IMR-90 (cell line): ENCODE data around the gene NEK2. TPM values are rescaled to one million over a fixed set of nuclear protein-coding genes. Genes with fewer than 3 reads are reported as not detected.

ENCODE experiments used
- ATAC-seq: fragments of 200-7000 bp; cut with Tn5 transposase; 2 replicates; pipeline ENCODE4 v1.9.1; 2020; ENCODE audit warnings: low read depth, mild to moderate bottlenecking, moderate library complexity
- BruUV-seq: library from RNA; stranded (reverse); fragments of 400-500 nt; replicated peaks from 2 replicates; lab custom pipeline; 2021; lab: Mats Ljungman, UMichigan
- CTCF ChIA-PET: fragments of 300-600 bp; formaldehyde crosslinking; extraction: SDS; loops from one replicate; lab custom pipeline; 2021; ENCODE audit warnings: antibody characterized with exemption; lab: Yijun Ruan, JAX
- POLR2A ChIA-PET: fragments of 300-600 bp; sonication (Branson Sonifier 250); formaldehyde crosslinking; loops from one replicate; lab custom pipeline; 2022; ENCODE audit warnings: antibody characterized with exemption; ENCODE audit not compliant: unreplicated experiment; lab: Charles Lee
- DNase-seq: peaks from one replicate; pipeline ENCODE4 v3.0.0; 2013
- H2AFZ ChIP-seq: replicated peaks from 2 replicates; pipeline ENCODE3; 2013; ENCODE audit warnings: low read length, mild to moderate bottlenecking; ENCODE audit not compliant: poor library complexity
- H2AK5ac ChIP-seq: 2 replicates; pipeline ENCODE4 v1.6.1; 2013; ENCODE audit warnings: low read depth, low read length, inconsistent platforms
- H2AK9ac ChIP-seq: replicated peaks from 2 replicates; pipeline ENCODE3; 2013; ENCODE audit warnings: mild to moderate bottlenecking, low read depth, low read length, moderate library complexity; ENCODE audit not compliant: poor library complexity
- H2BK120ac ChIP-seq: 2 replicates; pipeline ENCODE4 v1.6.1; 2013; ENCODE audit warnings: low read depth, low read length, inconsistent platforms
- H2BK15ac ChIP-seq: 3 replicates; pipeline ENCODE4 v1.6.1; 2013; ENCODE audit warnings: low read depth, low read length, inconsistent platforms
- H2BK20ac ChIP-seq: 2 replicates; pipeline ENCODE4 v1.6.1; 2013; ENCODE audit warnings: low read depth, mild to moderate bottlenecking, inconsistent platforms, low read length, moderate library complexity
- H2BK5ac ChIP-seq: 2 replicates; pipeline ENCODE4 v1.6.1; 2013; ENCODE audit warnings: mild to moderate bottlenecking, low read depth, low read length, inconsistent platforms; ENCODE audit not compliant: poor library complexity, severe bottlenecking
- H3K14ac ChIP-seq: replicated peaks from 2 replicates; pipeline ENCODE4 v1.6.1; 2013; ENCODE audit warnings: low read depth, low read length, inconsistent platforms
- H3K18ac ChIP-seq: 2 replicates; pipeline ENCODE4 v1.6.1; 2013; ENCODE audit warnings: low read depth, low read length, control low read depth
- H3K23ac ChIP-seq: 2 replicates; pipeline ENCODE4 v1.6.1; 2013; ENCODE audit warnings: low read depth, low read length, inconsistent platforms
- H3K27ac ChIP-seq: 2 replicates; pipeline ENCODE4 v1.5.1; 2013; ENCODE audit warnings: mild to moderate bottlenecking, control low read depth, low read length; ENCODE audit not compliant: insufficient read depth
- H3K27me3 ChIP-seq: 2 replicates; pipeline ENCODE4 v1.6.1; 2013; ENCODE audit warnings: low read length; ENCODE audit not compliant: control insufficient read depth, insufficient read depth
- H3K36me3 ChIP-seq: 2 replicates; pipeline ENCODE4 v1.6.1; 2013; ENCODE audit warnings: low read length, mixed read lengths; ENCODE audit not compliant: control insufficient read depth, insufficient read depth
- H3K4ac ChIP-seq: 2 replicates; pipeline ENCODE4 v1.6.1; 2013; ENCODE audit warnings: low read depth, low read length, inconsistent platforms
- H3K4me1 ChIP-seq: 2 replicates; pipeline ENCODE4 v1.6.1; 2013; ENCODE audit warnings: low read length, mixed read lengths; ENCODE audit not compliant: control insufficient read depth, insufficient read depth
- H3K4me2 ChIP-seq: 2 replicates; pipeline ENCODE4 v1.6.1; 2013; ENCODE audit warnings: low read depth, mild to moderate bottlenecking, control low read depth, low read length, moderate library complexity
- H3K4me3 ChIP-seq: 2 replicates; pipeline ENCODE4 v1.5.1; 2013; ENCODE audit warnings: low read depth, mild to moderate bottlenecking, control low read depth, low read length, moderate library complexity; ENCODE audit not compliant: insufficient read depth
- H3K56ac ChIP-seq: 2 replicates; pipeline ENCODE4 v1.6.1; 2013; ENCODE audit warnings: low read length, inconsistent platforms; ENCODE audit not compliant: insufficient read depth; ENCODE audit errors: extremely low read depth
- H3K79me1 ChIP-seq, 2 experiments: 2 replicates each; pipeline ENCODE4 v1.6.1; 2013; ENCODE audit warnings: low read length in 2 of 2, inconsistent platforms in 1 of 2, low read depth in 1 of 2
- H3K9ac ChIP-seq: 2 replicates; pipeline ENCODE4 v1.6.1; 2013; ENCODE audit warnings: low read depth, low read length, control low read depth
- H3K9me1 ChIP-seq: 2 replicates; pipeline ENCODE4 v1.6.1; 2013; ENCODE audit warnings: low read length, inconsistent platforms; ENCODE audit not compliant: insufficient read depth
- H3K9me3 ChIP-seq: 2 replicates; pipeline ENCODE4 v1.6.1; 2013; ENCODE audit warnings: low read length; ENCODE audit not compliant: control insufficient read depth, insufficient read depth
- H4K20me1 ChIP-seq: 2 replicates; pipeline ENCODE4 v1.6.1; 2013; ENCODE audit warnings: low read length, inconsistent platforms; ENCODE audit not compliant: insufficient read depth
- H4K5ac ChIP-seq: 2 replicates; pipeline ENCODE4 v1.6.1; 2013; ENCODE audit warnings: mild to moderate bottlenecking, low read depth, low read length, control low read depth
- H4K8ac ChIP-seq, 2 experiments: 2 replicates each; pipeline ENCODE4 v1.6.1; 2013; ENCODE audit warnings: low read depth in 2 of 2, low read length in 2 of 2, control low read depth in 1 of 2, inconsistent platforms in 1 of 2
- H4K91ac ChIP-seq: 2 replicates; pipeline ENCODE4 v1.6.1; 2013; ENCODE audit warnings: low read depth, low read length, inconsistent platforms; ENCODE audit not compliant: insufficient read depth
- MAZ ChIP-seq: IDR thresholded peaks from 2 replicates; pipeline ENCODE4 v1.6.1; 2012; ENCODE audit warnings: low read depth, mild to moderate bottlenecking, low read length, improper control_type of control experiment, moderate library complexity, borderline replicate concordance
- MXI1 ChIP-seq: IDR thresholded peaks from 2 replicates; pipeline ENCODE4 v1.6.1; 2012; ENCODE audit warnings: low read depth, mild to moderate bottlenecking, low read length, moderate library complexity, borderline replicate concordance
- WGBS, 2 experiments: methylation state at CpG; one replicate each; pipeline versions ENCODE4 v1.1.5 to v1.1.7; 2013; ENCODE audit warnings: missing lambda C conversion rate in 2 of 2; ENCODE audit not compliant: insufficient read length in 1 of 2; ENCODE audit errors: extremely low coverage in 2 of 2; 5-methylcytosine and 5-hydroxymethylcytosine counted together
- dilution Hi-C: fragments of 300-500 bp; cut with HindIII; formaldehyde crosslinking; loops from one replicate; pipeline ENCODE4 v1.14.3; 2018; ENCODE audit warnings: low sequenced_read_pairs; ENCODE audit not compliant: unreplicated experiment
- in situ Hi-C: fragments of 300-500 bp; cut with MboI; formaldehyde crosslinking; loops from 3 replicates; pipeline ENCODE4 v1.14.3; 2019; ENCODE audit warnings: low sequenced_read_pairs, inconsistent platforms, mixed read lengths
- intact Hi-C: fragments of 100-400 bp; cut with micrococcal nuclease; formaldehyde crosslinking; loops from 2 replicates; pipeline ENCODE4 v1.10.0; 2022
- polyA plus RNA-seq, 3 experiments: library from polyadenylated mRNA; depleted of rRNA; stranded (reverse); fragments of >200 nt; gene quantifications; 2 replicates each; pipeline ENCODE4 v1.2.3, GENCODE V29; 2012; ENCODE audit warnings: low replicate concordance in 1 of 3
- total RNA-seq: library from RNA; depleted of rRNA; stranded (reverse); fragments of >200 nt; gene quantifications from 2 replicates; pipeline ENCODE4 v1.2.3, GENCODE V29; 2012

The NEK2 gene
- total and polyA plus RNA-seq, 2 of the 4 experiments (the other 2 are of a cell fraction) = 9.9 to 26.0 TPM

- ChIA-PET POLR2A (no interaction called here), CTCF (interaction anchor here (1.0 kb wide), 1 partner anchor 13 kb away, joined by 3 read pairs; no protein-coding TSS in a partner anchor)
- Histone ChIP-seq H2BK120ac (no peak overlapping the region), H4K91ac (no peak overlapping the region), H3K36me3 (no peaks in the 10 kb centered on the region), H4K8ac (no peak overlapping the region), H3K4me3 (no peak overlapping the region), H4K20me1 (no peaks in the 10 kb centered on the region), H3K56ac (no peak overlapping the region), H3K4me1 (no peaks in the 10 kb centered on the region), H3K14ac (no peak overlapping the region), H3K27me3 (peaks cover 8% of the 10 kb centered on the region), H3K9me3 (no peaks in the 10 kb centered on the region), H3K9me1 (no peaks in the 10 kb centered on the region), H3K9ac (no peak overlapping the region), H3K18ac (no peak overlapping the region), H3K4me2 (no peak overlapping the region), H2AFZ (peak overlapping the region; percentile 32), H2BK20ac (no peak overlapping the region), H2AK5ac (no peak overlapping the region), H2BK15ac (no peak overlapping the region), H4K5ac (no peak overlapping the region), H3K4ac (no peak overlapping the region), H2AK9ac (peak overlapping the region; percentile 42), H2BK5ac (no peak overlapping the region), H3K23ac (no peak overlapping the region), H3K79me1 (no peaks in the 10 kb centered on the region), H3K27ac (no peak overlapping the region)
- dilution Hi-C loops (no loop called here), intact Hi-C loops (no loop called here), in situ Hi-C loops (loop anchor here (10.0 to 25.0 kb wide), 3 partner anchors 349 to 769 kb away; partner anchors contain the start of genes DTL and INTS7)
- no CpG with 5 or more reads among the region's 7 CpGs for WGBS, 2 experiments
- ATAC-seq (no peak), DNase-seq (no peak)
- BruUV-seq = no TSS peak
- no peak for TF ChIP-seq MXI1
- no peak for TF ChIP-seq MAZ
These were observed 10.4 kb upstream of the NEK2 start for GRCh38 chr1:211685823-211686222.
